Neural progenitor cell (in vitro differentiated cells): ENCODE measurements around the gene TSPAN19. TPM values are rescaled to one million over a fixed set of nuclear protein-coding genes. Genes with fewer than 3 reads are reported as not detected.

Experiments used
- DNase-seq: peaks from one replicate; pipeline ENCODE4 v3.0.0-alpha.2; 2016; ENCODE audit warnings: low spot score
- H2AFZ ChIP-seq: fragments of 200-600 bp; sonication (generic); replicated peaks from 2 replicates; pipeline ENCODE4 v1.6.1; 2016; ENCODE audit warnings: antibody characterized with exemption
- H3F3A ChIP-seq: fragments of 200-600 bp; sonication (generic); 2 replicates; pipeline ENCODE4 v1.6.1; 2016; ENCODE audit warnings: antibody characterized with exemption, low read depth
- H3K27ac ChIP-seq: fragments of 200-600 bp; sonication (generic); 2 replicates; pipeline ENCODE4 v1.5.1; 2016; ENCODE audit warnings: mild to moderate bottlenecking
- H3K27me3 ChIP-seq: fragments of 200-600 bp; sonication (generic); 2 replicates; pipeline ENCODE4 v1.6.1; 2016; ENCODE audit warnings: mild to moderate bottlenecking, moderate library complexity
- H3K36me3 ChIP-seq: fragments of 200-600 bp; sonication (generic); 2 replicates; pipeline ENCODE4 v1.5.1; 2016
- H3K4me1 ChIP-seq: fragments of 200-600 bp; sonication (generic); 2 replicates; pipeline ENCODE4 v1.6.1; 2016; ENCODE audit warnings: mixed run types
- H3K4me2 ChIP-seq: fragments of 200-600 bp; sonication (generic); 2 replicates; pipeline ENCODE4 v1.6.1; 2016
- H3K4me3 ChIP-seq: fragments of 200-600 bp; sonication (generic); 2 replicates; pipeline ENCODE4 v1.5.1; 2016
- H3K79me2 ChIP-seq: fragments of 200-600 bp; sonication (generic); 2 replicates; pipeline ENCODE4 v1.6.1; 2016; ENCODE audit warnings: low read depth
- H3K9ac ChIP-seq: fragments of 200-600 bp; sonication (generic); 2 replicates; pipeline ENCODE4 v1.6.1; 2016
- H3K9me3 ChIP-seq: fragments of 200-600 bp; sonication (generic); 2 replicates; pipeline ENCODE4 v1.5.1; 2016; ENCODE audit warnings: low read depth
- H4K20me1 ChIP-seq: fragments of 200-600 bp; sonication (generic); 2 replicates; pipeline ENCODE4 v1.6.1; 2016; ENCODE audit warnings: low read depth
- H3K27ac Mint-ChIP-seq: 3 replicates; pipeline ENCODE4 v1.8.0; 2021; ENCODE audit warnings: mixed read lengths
- H3K27me3 Mint-ChIP-seq: 2 replicates; pipeline ENCODE4 v1.8.0; 2022; ENCODE audit warnings: low read depth, mild to moderate bottlenecking, inconsistent platforms, moderate library complexity, mixed read lengths; ENCODE audit not compliant: insufficient read depth
- H3K36me3 Mint-ChIP-seq: 3 replicates; pipeline ENCODE4 v1.8.0; 2021; ENCODE audit warnings: mixed read lengths
- H3K4me1 Mint-ChIP-seq: 3 replicates; pipeline ENCODE4 v1.8.0; 2021; ENCODE audit warnings: mixed read lengths
- H3K4me3 Mint-ChIP-seq: 3 replicates; pipeline ENCODE4 v1.8.0; 2021; ENCODE audit warnings: mild to moderate bottlenecking, moderate library complexity, mixed read lengths
- H3K9me3 Mint-ChIP-seq: 3 replicates; pipeline ENCODE4 v1.8.0; 2020; ENCODE audit warnings: mixed read lengths
- CTCF ChIP-seq: fragments of 200-600 bp; sonication (generic); IDR thresholded peaks from 2 replicates; pipeline ENCODE4 v1.5.1; 2017; ENCODE audit warnings: antibody characterized with exemption, mild to moderate bottlenecking
- EZH2 ChIP-seq: fragments of 200-600 bp; sonication (generic); IDR thresholded peaks from 2 replicates; pipeline ENCODE4 v1.6.1; 2017; ENCODE audit warnings: antibody characterized with exemption, mild to moderate bottlenecking, moderate library complexity
- EZH2phosphoT487 ChIP-seq: fragments of 200-600 bp; sonication (generic); IDR thresholded peaks from 2 replicates; pipeline ENCODE4 v1.6.1; 2017; ENCODE audit warnings: antibody characterized with exemption
- total RNA-seq: library from RNA; depleted of rRNA; stranded (reverse); fragments of >200 nt; gene quantifications from 2 replicates; pipeline ENCODE4 v1.2.3, GENCODE V29; 2015; ENCODE audit warnings: low replicate concordance

The TSPAN19 gene
- 4.3 and 5.0 TPM in 2 replicates for total RNA-seq

DNA sequence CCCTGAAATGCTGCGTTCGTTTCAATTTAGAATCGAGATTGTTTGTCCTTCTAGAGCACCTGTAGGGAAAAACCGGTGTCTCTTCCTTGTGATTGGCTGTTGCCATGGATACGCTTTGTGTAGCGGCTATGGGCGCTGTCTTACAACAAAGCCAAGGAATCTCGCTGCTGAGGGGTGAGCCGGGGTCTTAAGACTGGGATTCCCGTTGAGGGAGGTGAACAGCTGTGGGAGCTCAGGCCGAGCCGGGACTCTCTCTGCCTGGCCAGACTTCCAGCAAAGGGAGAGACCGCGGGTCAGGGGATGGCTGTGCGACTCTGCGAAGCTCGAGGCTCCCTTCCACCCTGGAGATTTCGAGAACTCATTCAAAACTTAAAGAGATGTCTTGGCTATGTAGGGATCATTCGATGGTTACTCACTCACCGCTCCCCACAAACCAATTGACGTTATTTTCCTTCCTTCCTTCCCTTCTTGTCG lies at the start of gene TSPAN19, which contains the start of gene LRRIQ1:
Gene TSPAN19, minus strand, starts transcription at position 44 of the 474 bp plus-strand sequence. CDS start 6,331 bp downstream, outside the sequence.
Gene LRRIQ1, plus strand, starts transcription at position 118 of the 474 bp plus-strand sequence. CDS start 1,826 bp downstream, outside the sequence.
- peaks cover 29% of the 10 kb centered on the region for H3K27me3 ChIP-seq
- H4K20me1 ChIP-seq, result no peaks in the 10 kb centered on the region
- H3K9me3 ChIP-seq, result no peaks in the 10 kb centered on the region
- H3K27ac ChIP-seq, result peak within 1 kb of the TSS; percentile 59
- no peaks in the 10 kb centered on the region for H3K27me3 Mint-ChIP-seq
- H3K4me2 ChIP-seq, result peak within 1 kb of the TSS; percentile 86
- peak within 1 kb of the TSS; percentile 91 for H2AFZ ChIP-seq
- H3K4me1 ChIP-seq, result peaks cover 14% of the 10 kb centered on the region
- peak; percentile 99 for DNase-seq
- H3K36me3 Mint-ChIP-seq, result no peaks in the 10 kb centered on the region
- peak within 1 kb of the TSS; percentile 97 for H3K27ac Mint-ChIP-seq
- H3K4me3 ChIP-seq, result peak within 1 kb of the TSS; percentile 66
- TF ChIP-seq CTCF (no peak), EZH2 (no peak), EZH2phosphoT487 (no peak)
- H3K4me1 Mint-ChIP-seq, result peaks cover 7% of the 10 kb centered on the region
- H3K36me3 ChIP-seq, result no peaks in the 10 kb centered on the region
- H3K9me3 Mint-ChIP-seq, result no peaks in the 10 kb centered on the region
- H3K9ac ChIP-seq, result peak within 1 kb of the TSS; percentile 40
- no peaks in the 10 kb centered on the region for H3K79me2 ChIP-seq
- peaks cover 9% of the 10 kb centered on the region for H3F3A ChIP-seq
- peak within 1 kb of the TSS; percentile 94 for H3K4me3 Mint-ChIP-seq

GRCh38 chr12:85085066-85085465 lies 49.0 kb upstream of the TSPAN19 start:
- no peaks in the 10 kb centered on the region for H3K4me1 ChIP-seq
- no peaks in the 10 kb centered on the region for H3K27me3 Mint-ChIP-seq
- no peak for TF ChIP-seq EZH2
- TF ChIP-seq EZH2phosphoT487, result no peak
- no peak for TF ChIP-seq CTCF
- H3K27ac ChIP-seq, result no peak overlapping the region
- H3K4me1 Mint-ChIP-seq, result no peaks in the 10 kb centered on the region
- no peaks in the 10 kb centered on the region for H3K79me2 ChIP-seq
- H3K4me3 Mint-ChIP-seq, result no peak overlapping the region
- no peak overlapping the region for H3K9ac ChIP-seq
- no peak overlapping the region for H3K27ac Mint-ChIP-seq
- no peak overlapping the region for H3K4me2 ChIP-seq
- no peaks in the 10 kb centered on the region for H3K9me3 ChIP-seq
- H3K36me3 Mint-ChIP-seq, result no peaks in the 10 kb centered on the region
- H3K9me3 Mint-ChIP-seq, result no peaks in the 10 kb centered on the region
- no peak overlapping the region for H3K4me3 ChIP-seq
- DNase-seq, result no peak
- H3K36me3 ChIP-seq, result no peaks in the 10 kb centered on the region
- H2AFZ ChIP-seq, result no peak overlapping the region
- H4K20me1 ChIP-seq, result no peaks in the 10 kb centered on the region
- H3F3A ChIP-seq, result no peaks in the 10 kb centered on the region
- no peaks in the 10 kb centered on the region for H3K27me3 ChIP-seq

GRCh38 chr12:85076688-85077430 lies 40.8 kb upstream of the TSPAN19 start:
- no peaks in the 10 kb centered on the region for H3K27me3 Mint-ChIP-seq
- Histone ChIP-seq H3F3A (no peaks in the 10 kb centered on the region), H3K4me3 (no peak overlapping the region), H3K27me3 (no peaks in the 10 kb centered on the region), H3K79me2 (no peaks in the 10 kb centered on the region), H3K27ac (no peak overlapping the region), H3K9ac (no peak overlapping the region), H3K4me1 (no peaks in the 10 kb centered on the region), H3K4me2 (no peak overlapping the region), H3K9me3 (no peaks in the 10 kb centered on the region), H4K20me1 (no peaks in the 10 kb centered on the region), H3K36me3 (no peaks in the 10 kb centered on the region), H2AFZ (no peak overlapping the region)
- no peak overlapping the region for H3K27ac Mint-ChIP-seq
- no peaks in the 10 kb centered on the region for H3K9me3 Mint-ChIP-seq
- no peaks in the 10 kb centered on the region for H3K4me1 Mint-ChIP-seq
- peak; percentile 77 for DNase-seq
- TF ChIP-seq EZH2 (no peak), CTCF (peak; percentile 70)
- H3K36me3 Mint-ChIP-seq, result no peaks in the 10 kb centered on the region
- H3K4me3 Mint-ChIP-seq, result no peak overlapping the region
